ENCODE results near the gene ZNF354C. TPM values are rescaled to one million over a fixed set of nuclear protein-coding genes. Genes with fewer than 3 reads are reported as not detected.

The ZNF354C gene
- polyA plus RNA-seq, 1 donor from 2014 or later, result 6.1 TPM

DNA sequence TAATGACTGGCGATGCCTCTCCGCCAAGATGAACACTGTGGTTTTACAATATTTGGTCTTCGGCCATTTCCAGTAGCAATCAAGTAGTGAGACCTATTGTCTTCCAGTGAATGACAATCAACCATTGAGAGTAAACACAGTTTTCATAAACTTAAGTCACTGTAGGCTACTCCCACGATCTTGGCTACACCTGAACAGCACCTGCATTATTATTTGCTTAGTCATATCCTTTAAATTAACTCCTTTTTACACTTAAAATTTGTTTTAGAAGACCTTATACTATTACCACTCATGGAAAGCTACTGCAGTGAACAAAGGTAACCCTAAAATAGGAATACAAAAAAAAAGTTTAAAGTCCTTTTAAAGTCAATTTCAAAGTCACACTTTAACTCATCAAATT lies 58.2 kb downstream of the ZNF354C start:
- Histone ChIP-seq H3K4me2 (ENCODE audit: low read length) (no peak overlapping the region), H4K20me1 (ENCODE audit: insufficient read depth) (no peaks in the 10 kb centered on the region), H3K4me3 (ENCODE audit: low read length) (no peak overlapping the region), H3K9ac (ENCODE audit: low read length) (no peak overlapping the region), H3K9me3 (ENCODE audit: low read length) (peaks cover 4% of the 10 kb centered on the region), H3K27ac (ENCODE audit: low read length) (no peak overlapping the region), H3F3A (ENCODE audit: insufficient read depth, low read length, poor library complexity, severe bottlenecking) (no peaks in the 10 kb centered on the region), H3K36me3 (ENCODE audit: insufficient read depth, low read length) (no peaks in the 10 kb centered on the region), H3K27me3 (ENCODE audit: insufficient read depth, low read depth, low read length) (no peaks in the 10 kb centered on the region), H3K9me2 (ENCODE audit: insufficient read depth, low read length) (no peaks in the 10 kb centered on the region), H2AFZ (ENCODE audit: low read depth, low read length) (no peak overlapping the region), H3K79me2 (replicated peaks; ENCODE audit: insufficient read depth, low read length) (no peaks in the 10 kb centered on the region)
- TF ChIP-seq EZH2 (IDR thresholded peaks at IDR 0.05; ENCODE audit: borderline replicate concordance, insufficient read depth, low read length, poor library complexity, severe bottlenecking) (no peak), EP300 (conservative IDR thresholded peaks at IDR 0.05; ENCODE audit: poor library complexity, severe bottlenecking) (no peak), MXI1 (conservative IDR thresholded peaks at IDR 0.05; ENCODE audit: poor library complexity, severe bottlenecking) (no peak), POLR2AphosphoS5 (IDR thresholded peaks at IDR 0.05) (no peak), TAF1 (IDR thresholded peaks at IDR 0.05; ENCODE audit: low read depth) (no peak), RAD21 (conservative IDR thresholded peaks at IDR 0.05) (no peak), SMC3 (conservative IDR thresholded peaks at IDR 0.05; ENCODE audit: poor library complexity) (no peak)
- TF ChIP-seq, protein P1, sequence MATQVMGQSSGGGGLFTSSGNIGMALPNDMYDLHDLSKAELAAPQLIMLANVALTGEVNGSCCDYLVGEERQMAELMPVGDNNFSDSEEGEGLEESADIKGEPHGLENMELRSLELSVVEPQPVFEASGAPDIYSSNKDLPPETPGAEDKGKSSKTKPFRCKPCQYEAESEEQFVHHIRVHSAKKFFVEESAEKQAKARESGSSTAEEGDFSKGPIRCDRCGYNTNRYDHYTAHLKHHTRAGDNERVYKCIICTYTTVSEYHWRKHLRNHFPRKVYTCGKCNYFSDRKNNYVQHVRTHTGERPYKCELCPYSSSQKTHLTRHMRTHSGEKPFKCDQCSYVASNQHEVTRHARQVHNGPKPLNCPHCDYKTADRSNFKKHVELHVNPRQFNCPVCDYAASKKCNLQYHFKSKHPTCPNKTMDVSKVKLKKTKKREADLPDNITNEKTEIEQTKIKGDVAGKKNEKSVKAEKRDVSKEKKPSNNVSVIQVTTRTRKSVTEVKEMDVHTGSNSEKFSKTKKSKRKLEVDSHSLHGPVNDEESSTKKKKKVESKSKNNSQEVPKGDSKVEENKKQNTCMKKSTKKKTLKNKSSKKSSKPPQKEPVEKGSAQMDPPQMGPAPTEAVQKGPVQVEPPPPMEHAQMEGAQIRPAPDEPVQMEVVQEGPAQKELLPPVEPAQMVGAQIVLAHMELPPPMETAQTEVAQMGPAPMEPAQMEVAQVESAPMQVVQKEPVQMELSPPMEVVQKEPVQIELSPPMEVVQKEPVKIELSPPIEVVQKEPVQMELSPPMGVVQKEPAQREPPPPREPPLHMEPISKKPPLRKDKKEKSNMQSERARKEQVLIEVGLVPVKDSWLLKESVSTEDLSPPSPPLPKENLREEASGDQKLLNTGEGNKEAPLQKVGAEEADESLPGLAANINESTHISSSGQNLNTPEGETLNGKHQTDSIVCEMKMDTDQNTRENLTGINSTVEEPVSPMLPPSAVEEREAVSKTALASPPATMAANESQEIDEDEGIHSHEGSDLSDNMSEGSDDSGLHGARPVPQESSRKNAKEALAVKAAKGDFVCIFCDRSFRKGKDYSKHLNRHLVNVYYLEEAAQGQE (IDR thresholded peaks at IDR 0.05; ENCODE audit: borderline replicate concordance), result no peak
- TF ChIP-seq, protein P2, sequence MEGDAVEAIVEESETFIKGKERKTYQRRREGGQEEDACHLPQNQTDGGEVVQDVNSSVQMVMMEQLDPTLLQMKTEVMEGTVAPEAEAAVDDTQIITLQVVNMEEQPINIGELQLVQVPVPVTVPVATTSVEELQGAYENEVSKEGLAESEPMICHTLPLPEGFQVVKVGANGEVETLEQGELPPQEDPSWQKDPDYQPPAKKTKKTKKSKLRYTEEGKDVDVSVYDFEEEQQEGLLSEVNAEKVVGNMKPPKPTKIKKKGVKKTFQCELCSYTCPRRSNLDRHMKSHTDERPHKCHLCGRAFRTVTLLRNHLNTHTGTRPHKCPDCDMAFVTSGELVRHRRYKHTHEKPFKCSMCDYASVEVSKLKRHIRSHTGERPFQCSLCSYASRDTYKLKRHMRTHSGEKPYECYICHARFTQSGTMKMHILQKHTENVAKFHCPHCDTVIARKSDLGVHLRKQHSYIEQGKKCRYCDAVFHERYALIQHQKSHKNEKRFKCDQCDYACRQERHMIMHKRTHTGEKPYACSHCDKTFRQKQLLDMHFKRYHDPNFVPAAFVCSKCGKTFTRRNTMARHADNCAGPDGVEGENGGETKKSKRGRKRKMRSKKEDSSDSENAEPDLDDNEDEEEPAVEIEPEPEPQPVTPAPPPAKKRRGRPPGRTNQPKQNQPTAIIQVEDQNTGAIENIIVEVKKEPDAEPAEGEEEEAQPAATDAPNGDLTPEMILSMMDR (IDR thresholded peaks at IDR 0.05; ENCODE audit: poor library complexity, severe bottlenecking), result no peak

DNA sequence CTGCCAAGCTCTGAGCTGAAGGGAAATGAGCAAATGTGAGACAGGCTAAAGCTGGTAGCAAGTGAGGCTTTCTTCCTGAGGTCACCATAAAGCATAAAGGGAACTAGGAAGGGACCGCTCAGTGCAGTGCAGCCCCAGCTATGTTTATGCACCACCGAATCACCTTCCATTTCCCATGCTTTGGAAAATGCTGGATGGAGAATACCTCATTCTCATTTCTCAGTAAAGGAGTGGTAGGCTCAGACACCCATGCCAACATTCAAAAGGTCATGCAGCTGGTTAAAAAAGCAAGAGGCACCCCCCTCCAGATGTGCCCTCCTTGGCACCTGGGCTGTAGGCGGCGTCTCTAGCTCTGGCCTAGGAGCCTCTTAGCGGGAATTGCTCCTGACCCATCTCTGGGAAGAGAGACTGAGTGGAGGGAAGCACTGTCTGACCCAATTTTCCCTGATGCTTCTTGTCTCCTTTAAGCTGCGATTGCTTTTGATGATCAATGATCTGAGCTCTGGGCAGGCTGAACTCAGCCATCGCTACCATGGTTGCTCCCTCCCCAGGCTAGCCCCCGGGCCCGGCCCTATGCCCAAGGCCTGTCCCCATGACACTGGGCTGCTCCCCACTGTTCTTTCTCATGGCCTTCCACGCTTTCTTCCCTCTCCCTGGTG lies 58.7 kb downstream of the ZNF354C start:
- Histone ChIP-seq H3K4me2 (ENCODE audit: low read length) (no peak overlapping the region), H3K4me3 (ENCODE audit: low read length) (no peak overlapping the region), H3F3A (ENCODE audit: insufficient read depth, low read length, poor library complexity, severe bottlenecking) (no peaks in the 10 kb centered on the region), H3K27ac (ENCODE audit: low read length) (no peak overlapping the region), H3K36me3 (ENCODE audit: insufficient read depth, low read length) (no peaks in the 10 kb centered on the region), H3K27me3 (ENCODE audit: insufficient read depth, low read depth, low read length) (no peaks in the 10 kb centered on the region), H3K9ac (ENCODE audit: low read length) (no peak overlapping the region), H2AFZ (ENCODE audit: low read depth, low read length) (no peak overlapping the region), H3K79me2 (replicated peaks; ENCODE audit: insufficient read depth, low read length) (no peaks in the 10 kb centered on the region), H3K9me2 (ENCODE audit: insufficient read depth, low read length) (no peaks in the 10 kb centered on the region), H3K9me3 (ENCODE audit: low read length) (peaks cover 4% of the 10 kb centered on the region), H4K20me1 (ENCODE audit: insufficient read depth) (no peaks in the 10 kb centered on the region)
- TF ChIP-seq TAF1 (IDR thresholded peaks at IDR 0.05; ENCODE audit: low read depth) (no peak), SMC3 (conservative IDR thresholded peaks at IDR 0.05; ENCODE audit: poor library complexity) (no peak), POLR2AphosphoS5 (IDR thresholded peaks at IDR 0.05) (no peak), EZH2 (IDR thresholded peaks at IDR 0.05; ENCODE audit: borderline replicate concordance, insufficient read depth, low read length, poor library complexity, severe bottlenecking) (no peak)
